ENCODE results near the gene SCFD1. TPM values are rescaled to one million over a fixed set of nuclear protein-coding genes. Genes with fewer than 3 reads are reported as not detected.

SCFD1 gene
- total RNA-seq, 2 donors from 2014 or later: 71.9 to 91.1 TPM

- Histone ChIP-seq H3K4me1 (no peaks in the 10 kb centered on the region), H3K27ac (no peak overlapping the region), H3K36me3 (replicated peaks in 1 of 2; ENCODE audit: insufficient read depth in 1 of 2, low read depth in 2 of 2) (no peaks in the 10 kb centered on the region), H3K4me3 (no peak overlapping the region), H3K9me3 (no peaks in the 10 kb centered on the region), H3K27me3 (no peaks in the 10 kb centered on the region)
- ATAC-seq (no peak), DNase-seq (no peak)
- intact Hi-C loops (cut with DNase I): no loop called here
- WGBS, 2 donors: 78 to 86% methylated on average over 2 of the region's 2 CpGs
- TF ChIP-seq CTCF (IDR thresholded peaks at IDR 0.05): no peak
- TF ChIP-seq POLR2A (IDR thresholded peaks at IDR 0.05): no peak
Observed at GRCh38 chr14:30748343-30748742, 126.2 kb downstream of the SCFD1 start.

GRCh38 chr14:30751646-30752416 lies 129.7 kb downstream of the SCFD1 start:
- intact Hi-C loops (cut with DNase I): no loop called here
- no peak for ATAC-seq
- 71 to 82% methylated on average over 11 of the region's 11 CpGs for WGBS, 2 donors

GRCh38 chr14:30753452-30753851 lies 131.3 kb downstream of the SCFD1 start:
- no peaks in the 10 kb centered on the region for H3K27me3 ChIP-seq
- no peak overlapping the region for H3K27ac ChIP-seq
- no peaks in the 10 kb centered on the region for H3K4me1 ChIP-seq
- H3K9me3 ChIP-seq: no peaks in the 10 kb centered on the region
- 84 to 86% methylated on average over 4 of the region's 4 CpGs for WGBS, 2 donors
- intact Hi-C loops (cut with DNase I): no loop called here
- no peak for TF ChIP-seq CTCF (IDR thresholded peaks at IDR 0.05)
- no peak for TF ChIP-seq POLR2A (IDR thresholded peaks at IDR 0.05)
- ATAC-seq (no peak), DNase-seq (no peak)
- no peaks in the 10 kb centered on the region for H3K36me3 ChIP-seq (replicated peaks in 1 of 2; ENCODE audit: insufficient read depth in 1 of 2, low read depth in 2 of 2)
- no peak overlapping the region for H3K4me3 ChIP-seq

More at GRCh38 chr14:30751646-30752416, 129.7 kb downstream of the SCFD1 start:
- DNase-seq: peak in 1 of 4 donors; percentile 7
- Histone ChIP-seq H3K4me3 (no peak overlapping the region), H3K27me3 (no peaks in the 10 kb centered on the region), H3K27ac (no peak overlapping the region), H3K9me3 (no peaks in the 10 kb centered on the region), H3K36me3 (replicated peaks in 1 of 2; ENCODE audit: insufficient read depth in 1 of 2, low read depth in 2 of 2) (no peaks in the 10 kb centered on the region), H3K4me1 (no peaks in the 10 kb centered on the region)
- TF ChIP-seq CTCF (IDR thresholded peaks at IDR 0.05): no peak
- no peak for TF ChIP-seq POLR2A (IDR thresholded peaks at IDR 0.05)

GRCh38 chr14:30754778-30755177 lies 132.7 kb downstream of the SCFD1 start:
- H3K27me3 ChIP-seq: no peaks in the 10 kb centered on the region
- DNase-seq (no peak), ATAC-seq (no peak)
- no peak overlapping the region for H3K27ac ChIP-seq
- no peak overlapping the region for H3K4me3 ChIP-seq
- H3K9me3 ChIP-seq: no peaks in the 10 kb centered on the region
- no peaks in the 10 kb centered on the region for H3K4me1 ChIP-seq
- no peak for TF ChIP-seq POLR2A (IDR thresholded peaks at IDR 0.05)
- no peak for TF ChIP-seq CTCF (IDR thresholded peaks at IDR 0.05)
- H3K36me3 ChIP-seq (replicated peaks in 1 of 2; ENCODE audit: insufficient read depth in 1 of 2, low read depth in 2 of 2): no peaks in the 10 kb centered on the region
- intact Hi-C loops (cut with DNase I): no loop called here
- 81 to 91% methylated on average over 1 to 3 of the region's 3 CpGs for WGBS, 2 donors

GRCh38 chr14:30756594-30756993 lies 134.5 kb downstream of the SCFD1 start:
- no peak for TF ChIP-seq CTCF (IDR thresholded peaks at IDR 0.05)
- TF ChIP-seq POLR2A (IDR thresholded peaks at IDR 0.05): no peak
- H3K9me3 ChIP-seq: no peaks in the 10 kb centered on the region
- WGBS, 2 donors: 84 to 89% methylated on average over 2 of the region's 2 CpGs
- no peak overlapping the region for H3K4me3 ChIP-seq
- no peaks in the 10 kb centered on the region for H3K27me3 ChIP-seq
- H3K4me1 ChIP-seq: no peaks in the 10 kb centered on the region
- intact Hi-C loops (cut with DNase I): no loop called here
- ATAC-seq (no peak), DNase-seq (no peak)
- no peak overlapping the region for H3K27ac ChIP-seq
- H3K36me3 ChIP-seq (replicated peaks in 1 of 2; ENCODE audit: insufficient read depth in 1 of 2, low read depth in 2 of 2): no peaks in the 10 kb centered on the region
